Gastrocnemius medialis (tissue), 4 donors: ENCODE data around the gene THRB. TPM values are rescaled to one million over a fixed set of nuclear protein-coding genes. Genes with fewer than 3 reads are reported as not detected.

Experiments used
- ATAC-seq, 2 donors: fragments of 150-250 bp; one replicate each; pipeline ENCODE4 v1.9.1; 2016
- DNase-seq, 2 donors: peaks; one replicate each; pipeline ENCODE4 v3.0.0-alpha.2; 2019
- H3K27ac ChIP-seq, 4 donors: fragments of 200-600 bp; sonication (generic); 1 replicate in 1 of 4; 2 replicates in 3 of 4; pipeline ENCODE4 v1.5.1; 2016 to 2018; ENCODE audit warnings: mild to moderate bottlenecking in 2 of 4, moderate library complexity in 1 of 4
- H3K27me3 ChIP-seq, 3 donors: fragments of 200-600 bp; sonication (generic) in 2 of 3; 1 replicate in 1 of 3; 2 replicates in 2 of 3; pipeline versions ENCODE4 v1.5.1 to v1.6.0; 2016 to 2019; ENCODE audit warnings: mild to moderate bottlenecking in 1 of 3, moderate library complexity in 1 of 3
- H3K36me3 ChIP-seq, 2 donors: fragments of 200-600 bp; sonication (generic) in 1 of 2; one replicate each; pipeline ENCODE4 v1.5.1; 2017 to 2018
- H3K4me1 ChIP-seq, 2 donors: fragments of 200-600 bp; sonication (generic) in 1 of 2; one replicate each; pipeline ENCODE4 v1.5.1; 2016 to 2017; ENCODE audit warnings: mild to moderate bottlenecking in 2 of 2
- H3K4me3 ChIP-seq, 4 donors: fragments of 200-600 bp; sonication (generic) in 3 of 4; 1 replicate in 1 of 4; 2 replicates in 3 of 4; pipeline ENCODE4 v1.5.1; 2016 to 2019; ENCODE audit warnings: mild to moderate bottlenecking in 2 of 4
- H3K9me3 ChIP-seq, 3 donors: fragments of 200-600 bp; sonication (generic) in 2 of 3; 1 replicate in 1 of 3; 2 replicates in 2 of 3; pipeline ENCODE4 v1.5.1; 2016 to 2019
- POLR2A ChIP-seq, 2 donors: fragments of 450-650 bp; IDR thresholded peaks; one replicate each; pipeline ENCODE4 v1.6.1; 2017; ENCODE audit warnings: antibody characterized with exemption in 2 of 2, mild to moderate bottlenecking in 2 of 2, moderate library complexity in 2 of 2
- in situ Hi-C, 4 donors: fragments of 200-750 bp; cut with MboI; loops; one replicate each; pipeline versions ENCODE4 v1.15.0 to v1.8.0; 2017; ENCODE audit warnings: low sequenced_read_pairs in 4 of 4
- intact Hi-C: fragments of 100-400 bp; cut with DNase I; formaldehyde crosslinking; loops from one replicate; pipeline ENCODE4 v1.15.1; 2023; ENCODE audit warnings: low total_unique reads
- total RNA-seq, 4 donors: library from RNA; depleted of rRNA; stranded (reverse); fragments of >200 nt; gene quantifications; one replicate each; pipeline versions ENCODE4 v1.1.0 to v1.2.3, GENCODE V29; 2016
- TF ChIP-seq, protein P1 (sequence below), 5 experiments: fragments of 450-650 bp in 3 of 5; fragments of 200-600 bp in 2 of 5; sonication (generic) in 2 of 5; IDR thresholded peaks in 4 of 5; conservative IDR thresholded peaks in 1 of 5; 1 replicate in 4 of 5; 2 replicates in 1 of 5; pipeline ENCODE4 v1.5.1; 2016 to 2019; ENCODE audit warnings: antibody characterized with exemption in 5 of 5, mild to moderate bottlenecking in 3 of 5, moderate library complexity in 3 of 5

Gene THRB
- total RNA-seq, 4 donors from 2014 or later: 20.1 to 60.0 (median 25.3) TPM

DNA sequence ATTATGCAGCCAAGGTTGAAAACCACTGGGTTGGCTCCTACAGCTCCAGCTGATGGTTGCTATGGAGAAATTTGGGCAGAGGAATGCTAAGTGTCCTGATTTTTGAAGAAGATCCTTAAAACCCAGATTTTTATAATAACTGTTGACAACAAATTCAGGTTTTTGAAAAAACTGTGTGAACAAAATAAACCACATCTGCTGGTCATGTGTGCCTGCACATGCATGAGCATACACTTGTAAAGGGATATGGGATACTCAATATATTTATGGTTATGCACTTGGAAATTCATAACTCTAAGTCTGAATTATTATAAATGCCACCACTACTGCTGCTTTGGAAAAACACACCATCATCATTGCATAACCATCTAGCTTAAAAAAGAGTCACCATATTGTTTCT, 133.7 kb downstream of the THRB start:
- TF ChIP-seq, protein P1, sequence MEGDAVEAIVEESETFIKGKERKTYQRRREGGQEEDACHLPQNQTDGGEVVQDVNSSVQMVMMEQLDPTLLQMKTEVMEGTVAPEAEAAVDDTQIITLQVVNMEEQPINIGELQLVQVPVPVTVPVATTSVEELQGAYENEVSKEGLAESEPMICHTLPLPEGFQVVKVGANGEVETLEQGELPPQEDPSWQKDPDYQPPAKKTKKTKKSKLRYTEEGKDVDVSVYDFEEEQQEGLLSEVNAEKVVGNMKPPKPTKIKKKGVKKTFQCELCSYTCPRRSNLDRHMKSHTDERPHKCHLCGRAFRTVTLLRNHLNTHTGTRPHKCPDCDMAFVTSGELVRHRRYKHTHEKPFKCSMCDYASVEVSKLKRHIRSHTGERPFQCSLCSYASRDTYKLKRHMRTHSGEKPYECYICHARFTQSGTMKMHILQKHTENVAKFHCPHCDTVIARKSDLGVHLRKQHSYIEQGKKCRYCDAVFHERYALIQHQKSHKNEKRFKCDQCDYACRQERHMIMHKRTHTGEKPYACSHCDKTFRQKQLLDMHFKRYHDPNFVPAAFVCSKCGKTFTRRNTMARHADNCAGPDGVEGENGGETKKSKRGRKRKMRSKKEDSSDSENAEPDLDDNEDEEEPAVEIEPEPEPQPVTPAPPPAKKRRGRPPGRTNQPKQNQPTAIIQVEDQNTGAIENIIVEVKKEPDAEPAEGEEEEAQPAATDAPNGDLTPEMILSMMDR (IDR thresholded peaks at IDR 0.05 in 4 of 5, conservative IDR thresholded peaks at IDR 0.05 in 1 of 5): no peak
- no peak for TF ChIP-seq POLR2A (IDR thresholded peaks at IDR 0.05)
- no peak for ATAC-seq
- no peak overlapping the region for H3K27ac ChIP-seq
- no peaks in the 10 kb centered on the region for H3K9me3 ChIP-seq
- H3K4me1 ChIP-seq: peaks cover 32% of the 10 kb centered on the region in 2 donors
- no peak overlapping the region for H3K4me3 ChIP-seq
- no peaks in the 10 kb centered on the region for H3K27me3 ChIP-seq
- intact Hi-C loops: loop anchor here (5.0 kb wide), 1 partner anchor 131 kb away; the partner anchor contains the start of gene THRB
- in situ Hi-C loops: loop anchor here in 1 of 4 donors (10.0 kb wide), 1 partner anchor 134 kb away; the partner anchor contains the start of gene THRB
- DNase-seq: no peak
- H3K36me3 ChIP-seq: no peaks in the 10 kb centered on the region

DNA sequence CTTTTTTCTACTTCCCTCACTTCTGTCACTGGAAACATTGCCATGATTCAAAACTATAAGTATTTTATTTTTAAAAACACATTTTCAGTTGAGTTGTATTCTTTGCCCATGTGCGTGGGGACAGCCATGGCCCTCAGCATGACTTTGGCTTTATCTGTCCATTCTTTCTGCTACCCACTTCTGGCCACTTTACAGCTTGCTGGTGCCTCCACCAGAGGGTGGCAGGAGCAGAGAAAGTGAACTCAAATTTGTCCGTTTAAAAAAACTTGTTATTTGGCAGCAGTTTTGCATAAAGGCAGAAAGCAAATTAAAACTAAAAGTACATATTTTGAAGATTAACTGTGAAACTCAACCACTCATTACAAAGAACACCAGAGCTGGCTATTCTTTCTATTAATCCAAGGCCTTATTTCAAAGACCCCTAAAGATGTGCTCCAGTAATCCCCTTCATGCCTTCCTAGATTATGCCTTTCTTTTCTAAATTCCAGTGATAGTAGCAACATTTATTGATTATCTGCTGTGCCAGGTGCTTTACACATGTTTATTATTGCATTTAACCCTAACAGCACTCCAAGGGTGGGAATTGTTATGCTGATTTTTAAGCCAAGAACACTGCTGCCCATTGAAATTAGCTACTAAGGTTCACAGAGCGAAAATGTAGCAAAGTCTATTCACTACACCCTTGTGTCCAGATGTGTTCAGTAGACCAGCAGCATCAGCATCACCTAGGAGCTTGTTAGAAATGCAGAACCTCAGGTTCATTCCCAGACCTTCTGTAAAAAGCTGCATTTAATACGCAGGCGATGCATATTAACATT, 134.8 kb downstream of the THRB start:
- Histone ChIP-seq H3K9me3 (no peaks in the 10 kb centered on the region), H3K27me3 (no peaks in the 10 kb centered on the region), H3K36me3 (no peaks in the 10 kb centered on the region), H3K4me3 (no peak overlapping the region), H3K4me1 (peaks cover 21 to 23% of the 10 kb centered on the region in 2 donors), H3K27ac (no peak overlapping the region)
- TF ChIP-seq POLR2A (IDR thresholded peaks at IDR 0.05): no peak
- TF ChIP-seq, protein P1 (IDR thresholded peaks at IDR 0.05 in 4 of 5, conservative IDR thresholded peaks at IDR 0.05 in 1 of 5): no peak
- no peak for DNase-seq
- ATAC-seq: no peak
- in situ Hi-C loops: loop anchor here in 1 of 4 donors (10.0 kb wide), 1 partner anchor 135 kb away; the partner anchor contains the start of gene THRB
- intact Hi-C loops: loop anchor here (5.0 kb wide), 1 partner anchor 132 kb away; the partner anchor contains the start of gene THRB

DNA sequence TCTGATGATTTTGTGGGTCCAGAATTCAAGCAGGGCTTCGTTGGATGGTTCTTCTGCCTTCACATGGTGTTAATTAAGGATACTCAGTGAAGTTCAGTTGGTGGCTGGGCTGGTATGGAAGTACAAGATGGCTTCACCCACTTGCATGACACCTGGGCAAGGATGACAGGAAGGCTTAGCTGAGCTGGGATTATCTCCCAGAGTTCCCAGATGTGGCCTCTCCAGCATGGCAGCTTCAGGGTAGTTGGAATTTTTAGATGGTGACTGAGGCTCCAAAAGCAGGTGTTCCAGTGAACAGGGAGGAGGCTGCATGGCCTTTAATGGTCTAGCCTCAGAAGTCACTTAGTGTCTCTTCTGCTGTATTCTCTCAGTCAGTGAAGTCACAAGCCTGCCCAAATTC, 135.5 kb downstream of the THRB start:
- TF ChIP-seq, protein P1 (IDR thresholded peaks at IDR 0.05 in 4 of 5, conservative IDR thresholded peaks at IDR 0.05 in 1 of 5): no peak
- Histone ChIP-seq H3K27ac (no peak overlapping the region), H3K27me3 (no peaks in the 10 kb centered on the region), H3K36me3 (no peaks in the 10 kb centered on the region), H3K4me3 (no peak overlapping the region), H3K9me3 (no peaks in the 10 kb centered on the region), H3K4me1 (peaks cover 21% of the 10 kb centered on the region in 2 donors)
- intact Hi-C loops: no loop called here
- no peak for DNase-seq
- no peak for ATAC-seq
- in situ Hi-C loops: no loop called here

DNA sequence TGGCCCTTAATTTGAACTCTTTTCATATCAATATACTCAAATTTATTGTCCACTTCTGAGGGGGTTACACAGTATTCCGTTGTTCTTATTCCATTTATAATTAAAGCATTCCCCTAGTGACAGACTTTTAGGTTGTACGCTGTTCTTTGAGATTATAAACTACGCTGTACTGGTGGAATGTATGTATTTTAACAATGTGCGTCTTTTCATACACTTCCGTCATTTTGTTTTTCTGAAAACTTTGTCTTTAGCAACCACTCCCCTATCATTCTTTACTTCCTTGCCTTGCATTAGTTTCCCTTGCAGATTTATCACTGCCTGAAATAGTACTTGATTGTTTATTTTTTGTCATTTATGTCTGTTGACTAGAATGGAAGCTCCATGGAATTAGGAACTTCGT, 137.0 kb downstream of the THRB start:
- DNase-seq (no peak), ATAC-seq (no peak)
- H3K27ac ChIP-seq: no peak overlapping the region
- H3K4me3 ChIP-seq: no peak overlapping the region
- in situ Hi-C loops: no loop called here
- H3K27me3 ChIP-seq: no peaks in the 10 kb centered on the region
- TF ChIP-seq, protein P1 (IDR thresholded peaks at IDR 0.05 in 4 of 5, conservative IDR thresholded peaks at IDR 0.05 in 1 of 5): no peak
- no peaks in the 10 kb centered on the region for H3K36me3 ChIP-seq
- intact Hi-C loops: no loop called here
- no peaks in the 10 kb centered on the region for H3K9me3 ChIP-seq
- H3K4me1 ChIP-seq: peaks cover 20 to 22% of the 10 kb centered on the region in 2 donors
